AG10803 (cell line): Measurements from ENCODE around the gene AQR.
"Not testable (repeated sequence)": the region's sequence is repeated elsewhere in the genome, so short reads cannot be mapped to it uniquely, and the experiment has no call there.

Source experiments
- DNase-seq: peaks from one replicate; pipeline ENCODE4 v3.0.0; 2010; ENCODE audit warnings: low read depth
- H3K4me3 ChIP-seq: 2 replicates; pipeline ENCODE4 v1.5.1; 2011; ENCODE audit warnings: mild to moderate bottlenecking, low read length, control low read depth
- TF ChIP-seq, protein P1 (sequence below): conservative IDR thresholded peaks from 2 replicates; pipeline ENCODE4 v1.5.1; 2011; ENCODE audit warnings: mild to moderate bottlenecking, low read length, control low read depth, inconsistent platforms

AQR gene

DNA sequence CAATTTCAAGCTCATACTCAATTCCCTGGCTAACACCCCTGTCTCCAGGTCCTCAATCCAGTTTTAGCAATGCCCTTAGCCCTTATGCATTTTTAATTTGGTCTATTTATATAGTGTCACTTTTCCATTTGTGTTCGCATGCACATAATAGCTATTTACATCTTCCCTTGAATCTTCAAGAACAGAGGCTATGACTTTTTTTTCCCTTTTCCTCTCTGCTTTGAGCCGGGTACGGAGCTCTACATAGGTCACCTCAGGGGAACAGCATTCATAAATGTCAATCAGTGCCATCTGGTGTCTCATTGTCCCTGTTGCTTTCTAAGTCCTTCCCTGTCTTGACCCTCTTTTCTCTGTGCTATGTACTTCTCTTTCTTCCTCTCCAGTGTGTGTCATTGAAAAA, 147.7 kb downstream of the AQR start:
- DNase-seq = no peak
- TF ChIP-seq, protein P1, sequence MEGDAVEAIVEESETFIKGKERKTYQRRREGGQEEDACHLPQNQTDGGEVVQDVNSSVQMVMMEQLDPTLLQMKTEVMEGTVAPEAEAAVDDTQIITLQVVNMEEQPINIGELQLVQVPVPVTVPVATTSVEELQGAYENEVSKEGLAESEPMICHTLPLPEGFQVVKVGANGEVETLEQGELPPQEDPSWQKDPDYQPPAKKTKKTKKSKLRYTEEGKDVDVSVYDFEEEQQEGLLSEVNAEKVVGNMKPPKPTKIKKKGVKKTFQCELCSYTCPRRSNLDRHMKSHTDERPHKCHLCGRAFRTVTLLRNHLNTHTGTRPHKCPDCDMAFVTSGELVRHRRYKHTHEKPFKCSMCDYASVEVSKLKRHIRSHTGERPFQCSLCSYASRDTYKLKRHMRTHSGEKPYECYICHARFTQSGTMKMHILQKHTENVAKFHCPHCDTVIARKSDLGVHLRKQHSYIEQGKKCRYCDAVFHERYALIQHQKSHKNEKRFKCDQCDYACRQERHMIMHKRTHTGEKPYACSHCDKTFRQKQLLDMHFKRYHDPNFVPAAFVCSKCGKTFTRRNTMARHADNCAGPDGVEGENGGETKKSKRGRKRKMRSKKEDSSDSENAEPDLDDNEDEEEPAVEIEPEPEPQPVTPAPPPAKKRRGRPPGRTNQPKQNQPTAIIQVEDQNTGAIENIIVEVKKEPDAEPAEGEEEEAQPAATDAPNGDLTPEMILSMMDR = no peak
- no peak overlapping the region for H3K4me3 ChIP-seq

DNA sequence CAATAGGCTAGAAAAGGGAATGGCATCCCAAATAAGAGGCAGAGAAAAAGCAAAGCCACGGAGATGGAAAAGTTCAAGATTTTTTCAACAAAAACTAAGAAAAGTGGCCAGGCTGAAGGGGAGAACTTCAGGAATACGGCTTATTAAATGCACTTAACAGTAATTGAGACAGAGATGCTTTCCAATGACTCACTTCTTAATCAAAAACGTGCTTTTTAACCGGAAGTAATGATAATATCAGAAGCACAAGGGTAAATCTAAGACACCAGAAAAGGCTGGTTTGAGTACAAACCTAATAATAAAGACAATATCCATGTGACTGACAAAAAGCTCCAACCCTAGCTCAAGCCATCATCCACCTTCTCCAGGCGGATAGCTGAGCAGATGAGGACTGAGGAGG, 149.4 kb downstream of the AQR start:
- H3K4me3 ChIP-seq = no peak overlapping the region
- TF ChIP-seq, protein P1 = no peak

DNA sequence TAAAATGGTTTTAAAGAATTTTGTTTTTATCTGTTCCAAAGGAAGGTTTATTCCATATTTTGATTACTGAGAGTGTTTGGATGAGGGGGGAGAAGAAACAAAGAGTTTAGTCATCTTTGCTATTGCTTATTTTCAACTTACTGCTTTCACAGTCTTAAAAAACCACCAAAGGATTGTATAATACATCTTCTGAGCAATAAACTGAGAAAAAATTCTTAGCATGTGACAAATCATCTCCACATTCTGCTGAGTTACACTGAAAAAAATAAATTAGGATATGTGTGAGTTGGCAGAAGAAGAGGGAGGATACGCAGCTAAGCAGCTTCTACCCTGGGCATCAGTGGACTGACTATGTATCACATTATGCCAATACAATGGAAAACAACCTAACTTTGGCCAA, 151.0 kb downstream of the AQR start:
- no peak overlapping the region for H3K4me3 ChIP-seq
- DNase-seq = peak; percentile 75
- TF ChIP-seq, protein P1 = no peak

More for the DNA sequence above, 149.4 kb downstream of the AQR start:
- no peak for DNase-seq

DNA sequence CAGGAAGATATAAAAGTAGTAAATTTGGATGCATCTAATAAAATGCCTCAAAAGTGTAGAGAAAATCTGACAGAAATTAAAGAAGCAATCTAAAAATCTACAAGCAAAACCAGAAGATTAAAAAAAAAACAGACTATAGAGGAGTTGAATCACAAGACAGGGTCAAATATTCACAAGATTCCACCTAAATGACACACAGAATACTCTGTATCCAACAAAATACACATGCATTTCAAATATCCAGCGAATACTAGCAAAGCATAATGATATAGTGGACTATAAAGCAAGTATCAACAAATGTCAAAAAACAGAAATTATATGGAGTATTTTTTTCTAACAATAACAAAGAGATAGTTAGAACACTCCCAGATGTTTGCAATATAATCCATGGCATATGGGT, 153.7 kb downstream of the AQR start:
- TF ChIP-seq, protein P1 = no peak
- H3K4me3 ChIP-seq = no peak overlapping the region
- peak; percentile 63 for DNase-seq

DNA sequence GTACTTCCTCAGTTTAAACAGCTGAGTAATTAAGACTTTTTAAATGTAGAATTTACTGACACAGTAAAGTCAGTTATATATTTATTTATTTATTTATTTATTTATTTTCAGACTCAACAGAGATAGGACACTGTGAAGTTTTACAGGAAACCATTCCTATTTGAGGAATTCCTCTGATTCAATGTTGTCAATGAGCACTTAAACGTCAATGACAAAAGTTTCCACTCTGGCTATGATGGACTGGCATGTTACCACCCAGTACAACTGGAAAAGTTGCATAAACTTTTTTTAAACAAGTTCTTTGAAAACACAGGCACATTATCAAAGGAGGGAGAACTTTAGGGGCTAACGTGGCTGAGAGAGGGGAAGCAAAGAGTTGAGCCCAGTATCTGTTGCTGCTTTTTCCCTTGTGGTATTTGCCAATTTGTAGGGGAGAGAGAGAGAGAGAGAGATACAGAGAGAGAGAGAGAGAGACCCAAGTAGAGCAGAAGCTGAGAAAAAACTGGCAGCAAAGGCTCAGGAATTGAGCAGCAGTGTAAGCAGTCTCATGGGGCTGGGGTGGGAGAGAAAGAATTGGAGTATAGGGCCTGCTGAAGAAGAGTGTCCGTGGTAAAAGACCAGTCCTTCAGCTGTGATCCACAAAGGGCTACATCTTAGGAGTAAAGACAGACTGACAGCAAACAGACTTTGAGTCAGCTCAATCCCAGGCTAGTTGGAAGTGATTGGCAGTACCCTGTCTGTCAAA, 155.9 kb downstream of the AQR start:
- H3K4me3 ChIP-seq = no peak overlapping the region
- TF ChIP-seq, protein P1 = no peak
- DNase-seq = peak; percentile 21

DNA sequence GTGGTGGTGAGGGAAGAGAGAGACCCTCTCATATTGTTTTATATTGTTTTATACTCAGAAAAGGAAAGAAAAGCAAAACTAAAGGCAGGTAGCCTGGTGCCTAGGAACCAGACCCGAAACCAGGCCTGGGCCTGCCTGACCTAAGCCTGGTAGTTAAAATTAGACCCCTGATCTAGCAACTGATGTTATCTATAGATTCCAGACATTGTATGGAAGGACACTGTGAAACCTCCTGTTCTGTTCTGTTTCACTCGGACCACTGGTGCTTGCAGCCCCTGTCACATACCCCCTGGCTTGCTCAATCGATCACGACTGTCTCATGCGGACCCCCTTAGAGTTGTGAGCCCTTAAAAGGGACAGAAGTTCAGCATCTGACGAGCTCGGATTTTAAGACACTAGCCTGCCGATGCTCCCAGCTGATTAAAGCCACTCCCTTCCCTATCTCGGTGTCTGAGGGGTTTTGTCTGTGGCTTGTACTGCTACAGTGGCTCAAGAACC, 156.6 kb downstream of the AQR start:
- not testable (repeated sequence) for H3K4me3 ChIP-seq, DNase-seq

DNA sequence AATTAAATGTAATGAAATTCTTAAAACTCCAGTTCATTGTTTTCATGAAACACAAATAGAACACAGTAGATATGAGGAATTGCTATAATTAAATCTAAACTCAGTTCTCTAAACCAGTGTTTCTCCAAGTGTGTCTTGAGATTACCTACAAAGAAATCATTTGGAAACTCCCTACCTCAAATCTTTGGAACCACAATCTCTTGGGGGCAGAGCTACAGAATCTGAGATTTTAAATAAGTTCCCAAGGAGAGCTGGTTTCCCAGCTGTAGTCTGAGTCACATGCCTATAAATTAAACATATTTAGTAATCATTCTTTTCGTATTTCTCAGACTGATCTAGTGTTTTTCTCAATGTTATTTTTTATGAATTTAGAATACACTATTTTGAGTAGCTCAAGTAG, 157.2 kb downstream of the AQR start:
- DNase-seq = peak; percentile 72
- TF ChIP-seq, protein P1 = no peak
- H3K4me3 ChIP-seq = no peak overlapping the region
